GM18867 (cell line): Measurements from ENCODE around the gene HOXA1.

Source experiments
- ATAC-seq: cut with Tn5 transposase; IDR thresholded peaks from one replicate; pipeline ENCODE4 v1.9.1; 2021; ENCODE audit warnings: mild to moderate bottlenecking, moderate library complexity; ENCODE audit not compliant: unreplicated experiment

The HOXA1 gene

GRCh38 chr7:27106901-27107240 lies 11.1 kb upstream of the HOXA1 start:
- no peak for ATAC-seq

- no peak for ATAC-seq
Observed at GRCh38 chr7:27106181-27106900, 10.5 kb upstream of the HOXA1 start.

- no peak for ATAC-seq
Observed at GRCh38 chr7:27105301-27106031, 9.7 kb upstream of the HOXA1 start.

- ATAC-seq, result no peak
Observed at GRCh38 chr7:27104341-27105058, 8.7 kb upstream of the HOXA1 start.

GRCh38 chr7:27103489-27104226 lies 7.9 kb upstream of the HOXA1 start:
- no peak for ATAC-seq

- no peak for ATAC-seq
Observed at GRCh38 chr7:27102581-27103442, 7.0 kb upstream of the HOXA1 start, which contains the start of gene HOXA2. TSS of gene HOXA2 (minus strand) at chr7:27102683. CDS start at chr7:27102500, 183 bp downstream.

- ATAC-seq, result no peak
Observed at GRCh38 chr7:27101957-27102580, 6.3 kb upstream of the HOXA1 start.

GRCh38 chr7:27101171-27101956 lies 5.6 kb upstream of the HOXA1 start:
- ATAC-seq, result no peak

GRCh38 chr7:27100694-27101170 lies 4.9 kb upstream of the HOXA1 start:
- ATAC-seq, result no peak

- no peak for ATAC-seq
Observed at GRCh38 chr7:27099453-27100370, 3.9 kb upstream of the HOXA1 start.

GRCh38 chr7:27098578-27099451 lies 3.0 kb upstream of the HOXA1 start:
- ATAC-seq, result no peak

- ATAC-seq, result no peak
Observed at GRCh38 chr7:27097686-27098577, 2.1 kb upstream of the HOXA1 start.

- no peak for ATAC-seq
Observed at GRCh38 chr7:27096768-27097514, 1.1 kb upstream of the HOXA1 start.

- peak; percentile 8 for ATAC-seq
Observed at GRCh38 chr7:27095050-27095896, 527 bp downstream of the HOXA1 start.
